Neuron (in vitro differentiated cells): Measurements from ENCODE around the gene SLC6A4.
"Not testable (repeated sequence)": the region's sequence is repeated elsewhere in the genome, so short reads cannot be mapped to it uniquely, and the experiment has no call there.

ENCODE experiments used
- H2AFZ ChIP-seq: one replicate; pipeline ENCODE4 v1.6.1; 2013; ENCODE audit warnings: low read depth, mild to moderate bottlenecking, inconsistent platforms, low read length, moderate library complexity
- H3K27me3 ChIP-seq: one replicate; pipeline ENCODE4 v1.6.1; 2013; ENCODE audit warnings: low read length; ENCODE audit not compliant: insufficient read depth
- H3K36me3 ChIP-seq: one replicate; pipeline ENCODE4 v1.6.1; 2013; ENCODE audit warnings: low read length; ENCODE audit not compliant: insufficient read depth
- H3K4me1 ChIP-seq: one replicate; pipeline ENCODE4 v1.6.1; 2013; ENCODE audit warnings: low read length; ENCODE audit not compliant: insufficient read depth
- H3K4me3 ChIP-seq: 2 replicates; pipeline ENCODE4 v1.5.1; 2013; ENCODE audit warnings: mild to moderate bottlenecking, low read length, moderate library complexity
- H3K9me3 ChIP-seq: one replicate; pipeline ENCODE4 v1.6.1; 2013; ENCODE audit warnings: low read length

Gene SLC6A4

DNA sequence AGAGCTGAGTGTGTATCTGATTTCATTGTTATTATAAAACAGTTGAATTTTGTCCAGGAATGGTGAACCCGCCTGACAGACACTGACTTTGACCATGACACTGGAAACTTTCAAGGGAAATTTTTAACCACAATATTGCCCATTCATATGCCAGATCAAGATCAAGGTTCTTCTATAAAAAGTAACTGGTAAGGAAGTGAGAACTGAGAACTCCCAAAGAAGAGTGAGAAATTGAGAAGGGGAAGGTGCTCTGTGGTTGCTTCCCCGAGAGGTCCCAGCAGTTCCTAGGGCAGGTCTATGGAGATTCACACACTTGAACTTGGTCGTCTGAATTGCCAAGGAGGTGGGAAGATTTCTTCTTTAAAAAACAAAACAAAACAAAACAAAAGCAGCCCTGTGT is 27.3 kb downstream of the SLC6A4 start:
- Histone ChIP-seq H3K27me3 (no peaks in the 10 kb centered on the region), H3K36me3 (no peaks in the 10 kb centered on the region), H3K4me3 (no peak overlapping the region), H3K9me3 (no peaks in the 10 kb centered on the region), H3K4me1 (no peaks in the 10 kb centered on the region), H2AFZ (no peak overlapping the region)

- Histone ChIP-seq H3K27me3 (no peaks in the 10 kb centered on the region), H3K4me1 (no peaks in the 10 kb centered on the region), H3K36me3 (no peaks in the 10 kb centered on the region), H2AFZ (no peak overlapping the region), H3K4me3 (no peak overlapping the region), H3K9me3 (no peaks in the 10 kb centered on the region)
These were observed 27.8 kb downstream of the SLC6A4 start for GRCh38 chr17:30207655-30208054.

DNA sequence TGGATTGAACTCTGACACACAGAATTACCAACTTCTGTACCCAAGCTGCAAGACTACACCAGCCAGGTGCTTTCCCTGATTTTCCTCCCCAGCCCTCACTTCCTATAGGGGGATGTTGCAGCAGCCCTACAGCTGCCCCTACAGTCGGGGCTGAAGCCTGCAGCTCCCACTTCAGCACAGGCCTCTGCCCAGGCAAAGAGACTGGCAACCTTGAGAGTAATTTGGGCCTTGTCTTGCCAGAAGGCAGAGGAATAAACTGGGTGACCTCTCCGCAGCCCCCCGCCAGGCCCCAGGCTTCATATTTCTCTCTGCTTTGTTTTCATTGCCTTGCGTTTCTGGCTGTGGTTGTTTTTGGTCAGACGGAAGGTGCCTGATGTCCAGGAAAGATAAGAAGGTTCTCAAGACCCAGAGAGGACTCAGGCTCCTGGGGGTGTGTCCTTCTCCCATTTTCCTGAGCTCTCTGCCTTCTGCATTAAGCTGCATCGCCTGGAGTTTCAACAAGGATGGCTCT is 32.0 kb downstream of the SLC6A4 start:
- Histone ChIP-seq H3K27me3 (no peaks in the 10 kb centered on the region), H2AFZ (no peak overlapping the region), H3K4me1 (no peaks in the 10 kb centered on the region), H3K36me3 (no peaks in the 10 kb centered on the region), H3K9me3 (no peaks in the 10 kb centered on the region), H3K4me3 (no peak overlapping the region)

DNA sequence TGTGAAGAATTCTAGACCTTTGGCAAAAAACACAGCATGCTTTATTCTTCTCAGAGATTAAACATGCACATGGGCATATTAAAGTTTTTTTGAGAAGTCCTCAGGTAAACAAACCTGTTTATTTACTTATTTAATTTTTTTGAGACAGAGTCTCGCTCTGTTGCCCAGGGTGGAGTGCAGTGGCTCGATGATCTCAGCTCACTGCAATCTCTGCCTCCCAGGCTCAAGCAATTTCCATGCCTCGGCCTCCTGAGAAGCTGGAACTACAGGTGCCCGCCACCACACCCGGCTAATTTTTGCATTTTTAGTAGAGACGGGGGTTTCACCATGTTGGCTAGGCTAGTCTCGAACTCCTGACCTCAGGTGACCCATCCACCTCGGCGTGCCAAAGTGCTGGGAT is 34.8 kb downstream of the SLC6A4 start:
- not testable (repeated sequence) for H3K9me3 ChIP-seq, H2AFZ ChIP-seq, H3K4me1 ChIP-seq, H3K27me3 ChIP-seq, H3K4me3 ChIP-seq, H3K36me3 ChIP-seq

- Histone ChIP-seq H3K4me3 (no peak overlapping the region), H2AFZ (no peak overlapping the region), H3K36me3 (no peaks in the 10 kb centered on the region), H3K9me3 (no peaks in the 10 kb centered on the region), H3K27me3 (no peaks in the 10 kb centered on the region), H3K4me1 (no peaks in the 10 kb centered on the region)
These were observed 35.4 kb downstream of the SLC6A4 start for GRCh38 chr17:30200106-30200505.

DNA sequence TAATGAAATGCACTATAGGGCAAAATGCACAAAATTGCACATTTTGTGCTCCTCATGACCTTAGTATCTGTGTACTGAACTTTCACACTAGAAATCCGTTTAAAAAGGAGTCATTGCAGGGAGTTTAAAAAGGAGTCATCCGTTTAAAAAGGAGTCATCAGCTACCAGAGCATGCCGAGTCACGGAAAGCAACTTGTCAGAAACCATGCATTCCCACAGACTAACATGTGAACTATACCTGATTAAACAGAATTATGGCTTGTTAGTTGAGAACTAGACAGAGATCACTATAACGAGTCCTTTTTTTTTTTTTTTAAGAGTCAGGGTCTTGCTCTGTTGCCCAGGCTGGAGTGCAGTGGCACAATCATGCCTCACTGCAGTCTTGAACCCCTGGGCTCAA is 35.9 kb downstream of the SLC6A4 start:
- H3K9me3 ChIP-seq, result no peaks in the 10 kb centered on the region
- no peaks in the 10 kb centered on the region for H3K4me1 ChIP-seq
- H3K27me3 ChIP-seq, result no peaks in the 10 kb centered on the region
- H2AFZ ChIP-seq, result no peak overlapping the region
- no peaks in the 10 kb centered on the region for H3K36me3 ChIP-seq
- H3K4me3 ChIP-seq, result no peak overlapping the region

GRCh38 chr17:30197416-30197815 is 38.1 kb downstream of the SLC6A4 start:
- Histone ChIP-seq H3K36me3 (no peaks in the 10 kb centered on the region), H3K4me3 (no peak overlapping the region), H3K9me3 (no peaks in the 10 kb centered on the region), H3K4me1 (no peaks in the 10 kb centered on the region), H2AFZ (no peak overlapping the region), H3K27me3 (no peaks in the 10 kb centered on the region)

DNA sequence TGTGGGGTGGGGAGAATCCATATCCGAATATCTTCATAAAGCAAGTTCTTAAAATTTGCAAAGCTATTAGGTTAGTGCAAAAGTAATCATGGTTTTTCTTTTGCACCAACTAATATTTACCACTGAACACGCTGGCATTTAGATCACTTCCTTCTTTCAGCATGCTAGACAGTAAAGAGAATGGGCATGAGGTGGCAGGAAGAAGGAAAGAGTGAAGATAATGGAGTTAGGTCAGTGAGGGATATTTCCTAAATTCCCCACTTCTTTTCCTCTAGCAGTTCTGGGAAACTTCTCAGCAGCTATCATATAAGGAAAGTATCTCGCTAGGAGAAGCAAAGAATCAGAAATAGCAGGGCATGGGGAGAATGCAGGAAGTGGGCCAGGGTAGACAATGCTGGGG is 39.0 kb downstream of the SLC6A4 start:
- H3K9me3 ChIP-seq, result no peaks in the 10 kb centered on the region
- no peaks in the 10 kb centered on the region for H3K36me3 ChIP-seq
- no peak overlapping the region for H2AFZ ChIP-seq

DNA sequence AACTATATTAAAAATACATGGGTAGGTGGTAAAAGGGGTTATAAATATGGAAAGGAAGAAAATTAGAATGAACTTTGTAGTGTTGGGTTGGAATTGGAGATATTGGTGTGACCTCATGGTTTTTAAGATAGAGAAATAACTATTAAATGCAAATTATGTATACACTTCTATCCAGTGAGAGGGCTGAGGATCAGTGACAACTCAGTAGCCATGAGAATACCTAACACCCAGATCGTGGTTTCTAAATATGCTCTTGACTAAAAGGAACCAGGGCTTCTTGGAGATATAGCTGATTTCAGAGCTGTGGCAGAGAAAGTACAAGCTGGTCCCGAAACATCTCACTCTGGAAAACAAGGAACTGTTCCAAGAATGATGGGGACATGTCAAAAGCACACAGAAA is 44.4 kb downstream of the SLC6A4 start:
- Histone ChIP-seq H3K36me3 (peaks cover 12% of the 10 kb centered on the region), H2AFZ (no peak overlapping the region), H3K4me1 (no peaks in the 10 kb centered on the region), H3K9me3 (no peaks in the 10 kb centered on the region), H3K27me3 (no peaks in the 10 kb centered on the region), H3K4me3 (no peak overlapping the region)

More for the DNA sequence above, 39.0 kb downstream of the SLC6A4 start:
- no peak overlapping the region for H3K4me3 ChIP-seq
- H3K4me1 ChIP-seq, result no peaks in the 10 kb centered on the region
- no peaks in the 10 kb centered on the region for H3K27me3 ChIP-seq

DNA sequence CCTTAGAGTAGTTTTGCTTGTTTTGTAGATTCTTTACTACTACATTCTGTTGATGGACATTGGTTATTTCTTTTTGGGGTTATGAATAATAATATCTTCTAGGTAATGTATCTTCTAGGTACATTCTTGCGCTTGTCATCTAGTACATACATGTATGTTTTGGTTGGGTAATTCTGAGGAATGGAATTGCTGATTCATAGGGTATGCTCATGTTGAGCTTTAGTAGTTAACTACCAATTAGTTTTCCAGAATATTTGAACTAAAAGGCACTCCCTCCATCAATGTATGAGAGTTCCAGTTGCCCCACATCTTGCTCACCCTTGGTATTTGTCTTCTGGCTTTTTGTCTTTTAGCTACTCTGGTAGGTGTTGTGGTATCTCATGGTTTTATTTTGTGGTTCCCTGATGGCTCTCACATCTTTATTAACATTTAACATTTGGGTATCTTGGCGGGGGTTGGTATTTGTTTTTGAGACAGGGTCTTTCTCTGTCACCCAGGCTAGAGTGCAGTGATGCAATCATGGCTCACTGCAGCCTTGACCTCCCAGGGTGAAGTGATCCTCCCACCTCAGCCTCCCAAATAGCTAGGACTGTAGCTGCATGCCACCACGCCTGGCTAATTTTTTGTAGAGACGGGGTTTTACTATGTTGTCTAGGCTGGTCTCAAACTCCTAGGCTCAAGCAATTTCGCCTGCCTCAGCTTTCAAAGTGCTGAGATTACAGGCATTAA is 47.1 kb downstream of the SLC6A4 start:
- no peak overlapping the region for H3K4me3 ChIP-seq
- no peaks in the 10 kb centered on the region for H3K27me3 ChIP-seq
- H3K36me3 ChIP-seq, result peaks cover 31% of the 10 kb centered on the region
- no peak overlapping the region for H2AFZ ChIP-seq
- no peaks in the 10 kb centered on the region for H3K4me1 ChIP-seq
- no peaks in the 10 kb centered on the region for H3K9me3 ChIP-seq

GRCh38 chr17:30187573-30187972 is 47.9 kb downstream of the SLC6A4 start:
- Histone ChIP-seq H3K36me3 (peaks cover 36% of the 10 kb centered on the region), H3K27me3 (no peaks in the 10 kb centered on the region), H2AFZ (no peak overlapping the region), H3K4me1 (no peaks in the 10 kb centered on the region), H3K9me3 (no peaks in the 10 kb centered on the region), H3K4me3 (no peak overlapping the region)

- Histone ChIP-seq H3K27me3 (no peaks in the 10 kb centered on the region), H3K4me1 (no peaks in the 10 kb centered on the region), H3K9me3 (no peaks in the 10 kb centered on the region), H3K36me3 (peaks cover 43% of the 10 kb centered on the region), H2AFZ (no peak overlapping the region), H3K4me3 (no peak overlapping the region)
These were observed 48.7 kb downstream of the SLC6A4 start for GRCh38 chr17:30186761-30187160.

DNA sequence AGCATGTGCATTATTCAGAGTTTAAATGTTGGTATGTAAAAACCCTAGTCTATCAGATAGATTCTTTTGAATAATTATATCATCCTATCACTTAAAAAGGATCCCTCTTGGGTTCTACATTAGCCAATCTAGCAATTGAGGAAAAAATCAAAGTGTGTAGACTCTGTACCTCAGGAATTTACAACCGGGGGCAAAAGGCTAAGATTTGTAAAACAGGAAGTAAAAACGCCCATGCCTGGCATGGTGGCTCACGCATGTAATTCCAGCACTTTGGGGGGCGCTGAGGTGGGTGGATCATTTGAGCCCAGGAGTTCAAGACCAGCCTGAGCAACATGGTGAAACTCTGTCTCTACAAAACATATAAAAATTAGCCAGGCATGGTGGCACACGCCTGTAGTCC is 58.6 kb downstream of the SLC6A4 start:
- H3K9me3 ChIP-seq, result no peaks in the 10 kb centered on the region
- H3K4me3 ChIP-seq, result no peak overlapping the region
- H3K36me3 ChIP-seq, result peaks cover 73% of the 10 kb centered on the region
- H2AFZ ChIP-seq, result no peak overlapping the region
- H3K4me1 ChIP-seq, result no peaks in the 10 kb centered on the region
- H3K27me3 ChIP-seq, result no peaks in the 10 kb centered on the region

GRCh38 chr17:30174556-30174955 is 60.9 kb downstream of the SLC6A4 start:
- no peak overlapping the region for H2AFZ ChIP-seq
- no peaks in the 10 kb centered on the region for H3K9me3 ChIP-seq
- peaks cover 59% of the 10 kb centered on the region for H3K36me3 ChIP-seq
- H3K4me3 ChIP-seq, result no peak overlapping the region
- H3K27me3 ChIP-seq, result no peaks in the 10 kb centered on the region
- H3K4me1 ChIP-seq, result no peaks in the 10 kb centered on the region
